ENCODE measurements around the gene CDH12. TPM values are rescaled to one million over a fixed set of nuclear protein-coding genes. Genes with fewer than 3 reads are reported as not detected.
"Not testable (repeated sequence)": the region's sequence is repeated elsewhere in the genome, so short reads cannot be mapped to it uniquely, and the experiment has no call there.

Gene CDH12
- not detected for total RNA-seq

DNA sequence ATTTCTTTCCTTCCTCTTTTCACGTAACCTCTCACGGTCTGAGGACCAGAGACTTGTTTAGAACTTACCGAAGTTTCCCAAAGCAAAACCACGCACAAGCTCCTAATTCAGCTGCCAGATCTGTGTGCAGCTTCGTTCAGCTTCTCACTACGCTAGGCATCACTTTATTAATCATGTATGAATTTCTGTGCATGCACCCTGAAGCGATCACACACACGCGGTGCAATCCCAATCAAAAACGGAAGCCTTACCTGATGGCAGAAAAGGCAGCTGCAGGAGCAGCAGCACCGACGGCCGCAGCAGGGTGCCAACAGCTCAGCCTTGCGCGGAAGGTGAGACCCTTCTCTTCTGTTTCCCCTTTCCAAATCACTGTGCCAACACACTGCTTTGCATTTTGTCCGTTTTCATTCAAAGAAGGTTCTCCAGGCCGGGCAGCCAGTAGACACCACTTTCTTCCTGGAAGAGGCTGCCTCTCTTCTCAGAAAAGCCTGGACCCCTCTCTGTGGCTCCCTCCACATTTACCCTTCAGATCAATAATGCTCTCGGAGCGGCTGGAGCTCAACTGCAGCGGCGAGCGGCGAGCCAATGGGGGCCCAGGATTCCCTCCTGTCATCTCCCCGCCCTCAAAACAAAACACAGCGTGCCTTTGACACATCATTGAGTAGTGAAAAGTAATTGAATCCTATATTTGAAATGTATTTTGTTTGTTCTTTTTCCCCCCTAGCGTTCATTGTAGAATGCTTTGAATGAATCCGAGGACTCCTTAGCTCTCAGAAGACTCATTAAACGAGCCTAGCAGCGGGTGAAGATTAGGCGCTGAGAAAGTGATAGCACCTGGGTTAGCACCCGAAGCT, at the start of gene CDH12:
TSS of gene CDH12 (minus strand) at position 538 of the 854 bp plus-strand sequence.
- no peak for ATAC-seq
- CTCF ChIA-PET, result no interaction called here
- H3K27ac Mint-ChIP-seq, result no peak within 1 kb of the TSS
- H3K4me1 Mint-ChIP-seq (ENCODE audit: low read depth), result peaks cover 6% of the 10 kb centered on the region
- no peak for DNase-seq
- no peaks in the 10 kb centered on the region for H3K36me3 Mint-ChIP-seq (ENCODE audit: low read depth)
- no peaks in the 10 kb centered on the region for H3K27me3 Mint-ChIP-seq (ENCODE audit: low read depth)
- H3K9me3 Mint-ChIP-seq (ENCODE audit: insufficient read depth), result peaks cover 7% of the 10 kb centered on the region
- peak within 1 kb of the TSS; percentile 15 for H3K4me3 Mint-ChIP-seq
- POLR2A ChIA-PET, result no interaction called here

DNA sequence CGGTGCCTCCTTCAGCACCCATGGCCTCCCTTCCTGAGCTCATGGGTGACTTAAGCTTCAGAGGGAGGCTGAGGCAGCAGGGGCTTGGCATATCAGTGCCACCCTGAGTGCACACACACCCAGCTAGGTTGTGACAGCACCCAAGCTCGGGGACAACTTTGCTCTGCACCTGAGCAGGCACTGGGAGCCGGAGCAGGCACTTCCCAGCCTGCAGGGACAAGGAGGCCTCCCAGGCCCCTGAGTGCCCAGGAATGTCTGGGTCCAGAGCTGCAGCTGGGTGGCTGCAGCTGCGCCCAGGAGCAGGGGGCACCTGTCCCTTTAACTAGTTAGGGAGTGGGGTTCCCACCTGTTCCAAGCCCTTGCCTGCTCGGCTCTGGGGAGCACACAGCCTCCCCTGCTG, 48.7 kb upstream of the CDH12 start:
- Mint-ChIP-seq H3K27ac (no peak overlapping the region), H3K36me3 (ENCODE audit: low read depth) (no peaks in the 10 kb centered on the region), H3K4me1 (ENCODE audit: low read depth) (no peaks in the 10 kb centered on the region), H3K9me3 (ENCODE audit: insufficient read depth) (peaks cover 8% of the 10 kb centered on the region), H3K27me3 (ENCODE audit: low read depth) (no peaks in the 10 kb centered on the region), H3K4me3 (no peak overlapping the region)
- POLR2A ChIA-PET, result no interaction called here
- CTCF ChIA-PET, result no interaction called here
- DNase-seq, result no peak
- ATAC-seq, result no peak

DNA sequence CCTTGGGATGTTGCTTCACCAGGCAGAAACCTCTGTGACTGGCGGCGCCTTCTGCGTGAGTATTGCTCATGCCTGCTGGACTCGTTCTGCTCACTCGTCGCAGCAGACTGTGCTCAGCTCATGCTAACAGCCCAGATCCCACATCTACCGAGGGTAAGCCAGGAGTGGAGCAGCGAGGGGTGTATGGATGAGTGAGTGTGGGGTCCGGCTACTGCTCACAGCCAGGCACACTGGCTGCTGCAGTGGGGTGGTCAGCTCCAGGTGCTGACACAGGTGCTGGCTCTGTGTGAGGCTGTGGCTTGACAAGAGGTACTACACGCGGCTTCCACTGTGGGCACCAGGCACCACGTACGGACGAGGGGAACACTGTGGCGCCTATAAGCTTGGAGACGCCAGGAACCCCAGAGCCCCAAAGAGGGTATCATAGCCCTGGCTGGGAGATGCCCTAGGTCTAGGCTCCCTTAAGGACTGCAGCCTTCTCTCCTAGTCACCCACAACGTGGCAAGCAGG, 47.7 kb upstream of the CDH12 start:
- ATAC-seq (no peak), DNase-seq (no peak)
- Mint-ChIP-seq H3K9me3 (ENCODE audit: insufficient read depth) (peaks cover 8% of the 10 kb centered on the region), H3K36me3 (ENCODE audit: low read depth) (no peaks in the 10 kb centered on the region), H3K4me3 (no peak overlapping the region), H3K27me3 (ENCODE audit: low read depth) (no peaks in the 10 kb centered on the region), H3K27ac (no peak overlapping the region), H3K4me1 (ENCODE audit: low read depth) (no peaks in the 10 kb centered on the region)
- ChIA-PET POLR2A (no interaction called here), CTCF (no interaction called here)

DNA sequence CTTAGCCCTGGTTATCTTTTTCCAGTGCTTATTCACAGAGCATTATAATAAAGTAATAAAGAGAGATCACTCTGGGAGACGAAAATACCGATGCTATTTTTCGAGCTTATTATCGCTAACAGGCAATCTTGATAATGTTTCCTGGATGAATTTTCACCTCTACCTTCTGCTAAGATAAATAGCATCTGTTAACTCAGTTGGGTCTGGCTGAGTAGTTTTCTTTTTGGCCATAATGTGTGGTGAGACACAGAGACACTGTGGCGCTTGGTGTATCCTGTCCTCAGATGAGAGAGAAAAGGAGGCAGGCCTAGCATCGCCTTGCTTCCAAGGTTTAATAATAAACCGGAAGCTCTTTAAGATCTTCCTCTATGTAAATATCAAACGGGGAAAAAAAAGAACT, 46.2 kb upstream of the CDH12 start:
- H3K36me3 Mint-ChIP-seq (ENCODE audit: low read depth), result no peaks in the 10 kb centered on the region
- peaks cover 8% of the 10 kb centered on the region for H3K9me3 Mint-ChIP-seq (ENCODE audit: insufficient read depth)
- no peaks in the 10 kb centered on the region for H3K4me1 Mint-ChIP-seq (ENCODE audit: low read depth)
- DNase-seq (no peak), ATAC-seq (no peak)
- ChIA-PET CTCF (no interaction called here), POLR2A (no interaction called here)
- no peak overlapping the region for H3K27ac Mint-ChIP-seq
- H3K27me3 Mint-ChIP-seq (ENCODE audit: low read depth), result no peaks in the 10 kb centered on the region
- H3K4me3 Mint-ChIP-seq, result no peak overlapping the region

DNA sequence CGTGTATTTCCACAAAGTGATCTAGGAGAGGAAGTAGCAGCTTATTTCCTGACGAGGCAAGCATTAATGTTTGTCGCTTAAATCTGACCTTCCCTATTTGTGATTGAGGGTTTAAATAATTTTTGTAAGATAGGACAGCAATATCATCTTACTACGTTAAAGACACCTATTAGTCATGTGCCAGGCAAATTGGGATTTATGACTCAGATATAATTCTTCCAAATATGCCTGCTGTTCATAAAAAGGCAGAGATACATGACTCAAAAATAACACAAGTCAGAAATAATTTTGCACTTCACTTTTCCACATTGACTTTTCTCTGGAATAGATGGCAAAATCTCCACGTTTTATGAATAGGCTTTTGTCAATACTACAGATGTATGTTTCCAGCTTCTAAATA, 43.0 kb upstream of the CDH12 start:
- DNase-seq, result no peak

DNA sequence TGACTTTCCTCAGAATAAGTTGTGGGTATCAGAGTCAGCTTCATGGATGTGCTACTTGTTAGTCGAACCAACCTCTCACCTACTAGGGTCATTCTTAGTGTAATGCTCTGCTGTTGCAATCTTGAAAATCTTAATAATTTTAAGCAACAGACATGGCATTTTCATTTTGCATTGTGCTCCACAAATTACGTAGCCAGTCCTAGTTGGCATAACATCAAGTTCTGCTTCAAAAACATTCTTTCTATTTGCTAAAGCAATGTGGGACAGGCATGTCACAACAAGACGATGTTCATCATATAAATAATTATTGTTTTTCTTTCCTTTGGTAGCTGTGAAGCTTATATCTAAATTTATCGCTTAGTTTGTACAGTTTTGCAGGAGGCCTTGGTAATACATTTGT, 39.3 kb upstream of the CDH12 start:
- Mint-ChIP-seq H3K4me3 (no peak overlapping the region), H3K4me1 (ENCODE audit: low read depth) (no peaks in the 10 kb centered on the region), H3K27ac (no peak overlapping the region), H3K27me3 (ENCODE audit: low read depth) (no peaks in the 10 kb centered on the region), H3K9me3 (ENCODE audit: insufficient read depth) (peaks cover 8% of the 10 kb centered on the region), H3K36me3 (ENCODE audit: low read depth) (no peaks in the 10 kb centered on the region)
- DNase-seq (no peak), ATAC-seq (no peak)
- ChIA-PET POLR2A (no interaction called here), CTCF (no interaction called here)

More for the DNA sequence above, 43.0 kb upstream of the CDH12 start:
- Mint-ChIP-seq H3K27me3 (ENCODE audit: low read depth) (no peaks in the 10 kb centered on the region), H3K36me3 (ENCODE audit: low read depth) (no peaks in the 10 kb centered on the region), H3K9me3 (ENCODE audit: insufficient read depth) (peaks cover 8% of the 10 kb centered on the region), H3K4me3 (no peak overlapping the region), H3K27ac (no peak overlapping the region), H3K4me1 (ENCODE audit: low read depth) (no peaks in the 10 kb centered on the region)
- POLR2A ChIA-PET, result no interaction called here
- CTCF ChIA-PET, result no interaction called here
- ATAC-seq, result no peak

DNA sequence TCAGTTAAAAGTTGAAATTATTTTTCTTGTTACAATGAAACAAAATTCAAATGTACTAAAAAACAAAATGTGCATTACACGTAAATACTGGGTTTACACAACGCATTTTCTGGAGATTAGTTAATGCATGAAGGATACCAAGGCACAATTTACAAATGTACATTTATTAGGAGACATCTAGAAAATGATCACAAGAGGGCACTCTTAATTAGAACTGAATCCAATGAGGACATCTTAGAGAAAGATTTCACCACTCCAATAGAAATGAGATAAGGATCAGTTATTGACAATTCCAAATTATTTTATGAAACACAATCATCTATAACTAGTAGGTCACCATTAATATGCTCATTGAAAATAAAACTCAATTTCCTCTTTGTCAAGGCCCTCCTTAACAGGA, 36.6 kb upstream of the CDH12 start:
- Mint-ChIP-seq H3K4me1 (ENCODE audit: low read depth) (no peaks in the 10 kb centered on the region), H3K36me3 (ENCODE audit: low read depth) (no peaks in the 10 kb centered on the region), H3K27ac (no peak overlapping the region), H3K9me3 (ENCODE audit: insufficient read depth) (peaks cover 11% of the 10 kb centered on the region), H3K4me3 (no peak overlapping the region), H3K27me3 (ENCODE audit: low read depth) (no peaks in the 10 kb centered on the region)
- ChIA-PET CTCF (no interaction called here), POLR2A (no interaction called here)
- ATAC-seq, result no peak
- DNase-seq, result no peak

DNA sequence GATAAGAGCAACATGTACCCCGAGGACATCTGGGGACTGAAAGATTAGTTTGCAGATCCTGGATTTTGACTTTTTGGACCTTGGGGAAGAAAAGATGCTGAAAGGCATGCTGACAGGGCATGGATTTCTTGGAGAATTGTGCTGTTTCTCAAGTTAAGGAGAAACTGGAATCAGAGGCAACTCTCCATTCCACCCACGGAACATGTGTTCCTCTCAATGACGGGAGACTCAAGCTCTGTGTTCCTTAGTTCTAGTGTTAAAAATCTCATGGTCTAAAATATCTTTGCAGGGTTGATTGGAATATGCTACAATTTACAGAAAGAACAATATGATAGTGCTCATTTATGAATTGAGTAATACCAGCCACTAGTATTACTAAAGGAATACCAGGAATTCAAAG, 34.4 kb upstream of the CDH12 start:
- ChIA-PET POLR2A (no interaction called here), CTCF (no interaction called here)
- Mint-ChIP-seq H3K9me3 (ENCODE audit: insufficient read depth) (peaks cover 17% of the 10 kb centered on the region), H3K27me3 (ENCODE audit: low read depth) (no peaks in the 10 kb centered on the region), H3K27ac (no peak overlapping the region), H3K36me3 (ENCODE audit: low read depth) (no peaks in the 10 kb centered on the region), H3K4me1 (ENCODE audit: low read depth) (no peaks in the 10 kb centered on the region), H3K4me3 (no peak overlapping the region)
- ATAC-seq (no peak), DNase-seq (no peak)

DNA sequence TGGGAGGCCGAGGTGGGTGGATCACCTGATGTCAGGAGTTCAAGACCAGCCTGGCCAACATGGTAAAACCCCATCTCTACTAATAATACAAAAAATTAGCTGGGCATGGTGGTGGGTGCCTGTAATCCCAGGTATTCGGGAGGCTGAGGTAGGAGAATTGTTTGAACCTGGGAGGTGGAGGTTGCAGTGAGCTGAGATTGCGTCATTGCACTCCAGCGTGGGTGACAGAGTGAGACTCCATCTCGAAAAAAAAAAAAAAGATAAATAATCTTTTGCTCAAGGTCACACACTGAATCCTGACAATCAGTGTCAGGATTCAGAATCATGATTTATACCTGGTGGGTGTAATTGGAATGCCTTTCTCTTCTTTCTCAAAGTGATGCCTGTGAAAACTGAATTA, 5.8 kb upstream of the CDH12 start:
- POLR2A ChIA-PET; H3K4me3 Mint-ChIP-seq; CTCF ChIA-PET; H3K27me3 Mint-ChIP-seq (ENCODE audit: low read depth); ATAC-seq; H3K36me3 Mint-ChIP-seq (ENCODE audit: low read depth); H3K9me3 Mint-ChIP-seq (ENCODE audit: insufficient read depth); DNase-seq; H3K4me1 Mint-ChIP-seq (ENCODE audit: low read depth); H3K27ac Mint-ChIP-seq: not testable (repeated sequence)

DNA sequence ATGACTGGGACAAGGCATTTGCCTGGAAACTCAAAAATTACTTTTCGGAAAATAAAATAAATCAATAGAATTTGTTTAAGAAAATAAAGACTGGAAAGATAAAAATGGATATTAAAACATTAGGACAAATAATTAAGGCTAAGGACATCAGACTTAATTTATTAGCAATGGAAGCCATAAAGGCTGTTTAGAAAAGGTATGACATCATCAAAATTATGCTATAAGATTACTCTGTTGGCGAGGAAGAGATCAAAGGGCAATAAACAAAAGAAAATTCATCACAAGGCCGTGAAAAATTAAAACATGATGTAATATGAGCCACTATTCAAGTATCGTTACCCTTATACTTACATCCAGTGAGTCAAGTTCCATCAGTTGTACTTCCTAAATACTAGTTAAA, 2.7 kb upstream of the CDH12 start:
- DNase-seq, result no peak
- ChIA-PET CTCF (no interaction called here), POLR2A (no interaction called here)
- H3K27ac Mint-ChIP-seq, result no peak overlapping the region
- H3K27me3 Mint-ChIP-seq (ENCODE audit: low read depth), result no peaks in the 10 kb centered on the region
- no peaks in the 10 kb centered on the region for H3K36me3 Mint-ChIP-seq (ENCODE audit: low read depth)
- no peak for ATAC-seq
- peaks cover 4% of the 10 kb centered on the region for H3K9me3 Mint-ChIP-seq (ENCODE audit: insufficient read depth)
- peaks cover 6% of the 10 kb centered on the region for H3K4me1 Mint-ChIP-seq (ENCODE audit: low read depth)
- no peak overlapping the region for H3K4me3 Mint-ChIP-seq

DNA sequence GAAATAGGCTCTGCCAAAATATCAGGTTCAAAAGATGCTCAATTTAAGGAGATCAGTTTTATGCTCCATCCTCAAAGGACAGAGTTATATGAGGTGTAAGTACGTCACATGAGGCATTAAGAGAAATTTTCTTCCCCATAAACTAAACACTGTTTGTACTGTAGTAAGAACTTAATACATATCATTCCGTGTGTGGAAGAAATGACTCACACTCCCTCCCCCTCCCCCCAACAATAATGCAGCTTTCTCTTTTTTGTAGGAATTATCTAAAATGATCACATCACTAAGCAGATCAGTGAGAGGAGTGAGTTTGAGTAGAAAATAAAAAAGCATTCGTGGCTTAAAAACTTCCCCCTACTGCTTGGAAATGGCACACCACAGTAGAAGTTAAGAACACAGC, 2.2 kb downstream of the CDH12 start:
- Mint-ChIP-seq H3K27ac (no peak overlapping the region), H3K9me3 (ENCODE audit: insufficient read depth) (peaks cover 5% of the 10 kb centered on the region), H3K4me3 (no peak overlapping the region), H3K4me1 (ENCODE audit: low read depth) (peaks cover 6% of the 10 kb centered on the region), H3K36me3 (ENCODE audit: low read depth) (no peaks in the 10 kb centered on the region), H3K27me3 (ENCODE audit: low read depth) (no peaks in the 10 kb centered on the region)
- DNase-seq, result no peak
- ChIA-PET POLR2A (no interaction called here), CTCF (no interaction called here)
- no peak for ATAC-seq

DNA sequence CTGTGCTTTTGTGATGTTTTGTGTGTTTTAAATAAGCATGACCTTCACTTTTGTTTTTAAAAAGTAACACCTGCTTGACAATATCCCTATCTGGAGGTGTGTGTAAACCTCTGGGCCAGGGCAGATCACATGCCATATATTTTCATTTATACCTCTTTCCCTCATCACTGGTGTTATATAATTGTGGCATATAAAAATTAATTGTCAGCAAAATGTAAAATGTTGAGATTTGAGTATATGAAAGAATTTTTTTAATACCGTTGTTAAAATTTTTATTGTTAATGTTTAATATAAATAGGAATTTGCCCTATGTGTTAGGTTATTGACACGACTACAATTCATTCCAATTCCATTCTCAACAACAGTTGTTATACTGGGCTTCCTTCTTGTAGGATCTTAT, 6.5 kb downstream of the CDH12 start:
- H3K27ac Mint-ChIP-seq, result no peak overlapping the region
- H3K4me1 Mint-ChIP-seq (ENCODE audit: low read depth), result no peaks in the 10 kb centered on the region
- H3K9me3 Mint-ChIP-seq (ENCODE audit: insufficient read depth), result peaks cover 8% of the 10 kb centered on the region
- H3K36me3 Mint-ChIP-seq (ENCODE audit: low read depth), result no peaks in the 10 kb centered on the region
- H3K4me3 Mint-ChIP-seq, result no peak overlapping the region
- ChIA-PET CTCF (no interaction called here), POLR2A (no interaction called here)
- H3K27me3 Mint-ChIP-seq (ENCODE audit: low read depth), result no peaks in the 10 kb centered on the region
- no peak for DNase-seq
- no peak for ATAC-seq

DNA sequence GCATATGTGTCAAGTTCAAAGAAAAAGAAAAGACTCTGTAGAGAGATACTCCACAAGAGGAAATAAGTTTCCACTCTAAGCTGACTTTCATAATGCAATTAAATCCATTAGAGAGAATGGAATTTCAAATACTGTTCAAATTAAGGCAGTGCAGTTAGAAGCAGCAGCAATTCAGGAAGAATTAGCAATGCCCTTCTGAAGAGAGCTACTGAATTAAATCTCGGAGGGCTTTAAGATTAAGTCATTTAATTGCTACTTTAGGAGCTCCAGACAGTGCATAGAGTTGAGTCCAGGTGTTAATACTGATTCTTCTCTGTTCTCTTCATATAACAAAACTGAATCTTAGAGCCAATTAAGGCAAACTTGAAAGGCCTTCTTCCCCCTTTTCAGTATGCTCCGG, 8.5 kb downstream of the CDH12 start:
- H3K4me3 Mint-ChIP-seq, result no peak overlapping the region
- CTCF ChIA-PET, result no interaction called here
- H3K27me3 Mint-ChIP-seq (ENCODE audit: low read depth), result no peaks in the 10 kb centered on the region
- no peaks in the 10 kb centered on the region for H3K36me3 Mint-ChIP-seq (ENCODE audit: low read depth)
- H3K4me1 Mint-ChIP-seq (ENCODE audit: low read depth), result no peaks in the 10 kb centered on the region
- DNase-seq, result no peak
- ATAC-seq, result no peak
- POLR2A ChIA-PET, result no interaction called here
- H3K27ac Mint-ChIP-seq, result no peak overlapping the region
- peaks cover 8% of the 10 kb centered on the region for H3K9me3 Mint-ChIP-seq (ENCODE audit: insufficient read depth)

Data from activated CD8-positive, alpha-beta T cell treated with anti-CD3 and anti-CD28 coated beads, Interleukin-2, amount 10 ng/mL, durations not matched to agents 7 days and 5 days (primary cell).